ENCODE measurements around the gene EFEMP2. TPM values are rescaled to one million over a fixed set of nuclear protein-coding genes. Genes with fewer than 3 reads are reported as not detected.

EFEMP2 gene
- total and polyA plus RNA-seq, 2 experiments from 2014 or later, result 7.4 to 9.4 TPM

GRCh38 chr11:65866509-65867283 is 5.9 kb downstream of the EFEMP2 start (continued):
- no peak for TF ChIP-seq ZNF462 (CRISPR knock-in tag; IDR thresholded peaks at IDR 0.05)

- TF ChIP-seq ZNF114 (CRISPR knock-in tag; IDR thresholded peaks at IDR 0.05), result no peak
- no peak for TF ChIP-seq CTCF (conservative IDR thresholded peaks at IDR 0.05; ENCODE audit: low read depth in 2 of 2)
- no peak for TF ChIP-seq EZH2phosphoT487 (IDR thresholded peaks at IDR 0.05; ENCODE audit: unreplicated experiment)
- no peak for TF ChIP-seq POLR2AphosphoS5 (IDR thresholded peaks at IDR 0.05; ENCODE audit: low read depth)
- no peak for TF ChIP-seq CREB1 (CRISPR knock-in tag; IDR thresholded peaks at IDR 0.05; ENCODE audit: low read depth)
- no peak for TF ChIP-seq ZNF331 (CRISPR knock-in tag; IDR thresholded peaks at IDR 0.05; ENCODE audit: low read depth)
- TF ChIP-seq JUNB (IDR thresholded peaks at IDR 0.05; ENCODE audit: unreplicated experiment), result no peak
- TF ChIP-seq EZH2 (IDR thresholded peaks at IDR 0.05; ENCODE audit: low read depth, unreplicated experiment), result no peak
- no peaks in the 10 kb centered on the region; the same call in 1 of the 3 replicates for H3K9me3 Mint-ChIP-seq
- peaks cover 6% of the 10 kb centered on the region; the same call in 1 of the 2 replicates for H4K20me1 ChIP-seq (replicated peaks; ENCODE audit: insufficient read depth)
Observed at GRCh38 chr11:65865550-65866172, 6.9 kb downstream of the EFEMP2 start.

More at GRCh38 chr11:65865550-65866172, 6.9 kb downstream of the EFEMP2 start:
- Histone ChIP-seq H3F3A (replicated peaks; ENCODE audit: low read depth) (peaks cover 23% of the 10 kb centered on the region), H3K4me3 (no peak overlapping the region), H3K4me2 (no peak overlapping the region), H3K4me1 (ENCODE audit: insufficient read depth) (peaks cover 8% of the 10 kb centered on the region; the same call in 1 of the 2 replicates), H3K36me3 (ENCODE audit: insufficient read depth) (peaks cover 4% of the 10 kb centered on the region; the same call in 1 of the 2 replicates), H3K27me3 (ENCODE audit: insufficient read depth) (peaks cover 13% of the 10 kb centered on the region; the same call in 1 of the 2 replicates), H3K79me2 (replicated peaks; ENCODE audit: insufficient read depth) (peaks cover 11% of the 10 kb centered on the region), H3K27ac (ENCODE audit: low read depth) (no peak overlapping the region), H3K9me2 (ENCODE audit: insufficient read depth) (no peaks in the 10 kb centered on the region), H2AFZ (no peak overlapping the region)
- Mint-ChIP-seq H3K36me3 (ENCODE audit: low read depth) (peaks cover 39% of the 10 kb centered on the region), H3K27ac (no peak overlapping the region), H3K27me3 (ENCODE audit: insufficient read depth, low read depth, poor library complexity) (peaks cover 33% of the 10 kb centered on the region), H3K4me1 (peaks cover 16% of the 10 kb centered on the region), H3K4me3 (no peak overlapping the region)
- DNase-seq (ENCODE audit: low spot score) (no peak), ATAC-seq (no peak)

Measured in GM23338 (cell line).